GM21381 (cell line): ENCODE measurements around the gene NEURL1.
"Not testable (repeated sequence)": the region's sequence is repeated elsewhere in the genome, so short reads cannot be mapped to it uniquely, and the experiment has no call there.

Experiments used
- ATAC-seq: cut with Tn5 transposase; IDR thresholded peaks from one replicate; pipeline ENCODE4 v1.9.1; 2021; ENCODE audit warnings: mild to moderate bottlenecking, moderate library complexity; ENCODE audit not compliant: unreplicated experiment

Gene NEURL1

DNA sequence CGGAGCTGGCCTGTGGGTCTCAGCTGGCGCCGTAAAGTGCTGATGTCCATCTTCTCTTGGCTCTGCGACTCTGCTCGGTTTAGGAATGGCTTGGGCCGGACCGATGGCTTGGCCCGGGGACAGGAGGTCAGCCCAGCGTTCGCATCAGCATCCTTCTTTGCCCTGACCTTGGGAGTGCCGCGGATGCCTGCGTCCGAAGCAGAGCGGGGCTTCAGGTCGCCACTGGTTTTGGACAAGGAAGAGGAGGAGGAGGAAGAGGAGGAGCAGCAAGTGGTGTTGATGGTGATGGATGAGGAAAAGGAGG lies 109.3 kb downstream of the NEURL1 start:
- ATAC-seq, result no peak

DNA sequence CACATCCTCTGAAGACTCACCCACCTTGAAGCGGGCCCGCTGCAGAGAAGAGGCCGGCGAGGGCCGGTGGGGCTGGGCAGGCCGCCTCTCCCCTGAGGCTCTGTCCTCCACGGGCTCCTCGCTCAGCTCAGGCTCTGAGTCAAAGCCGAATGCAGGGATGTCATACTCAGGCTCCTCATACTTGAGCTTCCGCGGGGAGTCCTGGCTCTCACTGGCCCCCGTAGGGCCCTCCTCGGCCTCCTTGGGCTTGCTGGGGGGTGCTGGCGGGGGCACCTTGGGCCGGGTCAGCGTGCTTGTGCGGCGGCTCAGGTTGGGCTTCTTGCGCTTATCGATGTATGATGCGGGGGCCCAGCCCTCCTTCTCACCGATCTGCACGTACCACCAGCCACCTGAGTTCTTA lies 109.9 kb downstream of the NEURL1 start:
- no peak for ATAC-seq

DNA sequence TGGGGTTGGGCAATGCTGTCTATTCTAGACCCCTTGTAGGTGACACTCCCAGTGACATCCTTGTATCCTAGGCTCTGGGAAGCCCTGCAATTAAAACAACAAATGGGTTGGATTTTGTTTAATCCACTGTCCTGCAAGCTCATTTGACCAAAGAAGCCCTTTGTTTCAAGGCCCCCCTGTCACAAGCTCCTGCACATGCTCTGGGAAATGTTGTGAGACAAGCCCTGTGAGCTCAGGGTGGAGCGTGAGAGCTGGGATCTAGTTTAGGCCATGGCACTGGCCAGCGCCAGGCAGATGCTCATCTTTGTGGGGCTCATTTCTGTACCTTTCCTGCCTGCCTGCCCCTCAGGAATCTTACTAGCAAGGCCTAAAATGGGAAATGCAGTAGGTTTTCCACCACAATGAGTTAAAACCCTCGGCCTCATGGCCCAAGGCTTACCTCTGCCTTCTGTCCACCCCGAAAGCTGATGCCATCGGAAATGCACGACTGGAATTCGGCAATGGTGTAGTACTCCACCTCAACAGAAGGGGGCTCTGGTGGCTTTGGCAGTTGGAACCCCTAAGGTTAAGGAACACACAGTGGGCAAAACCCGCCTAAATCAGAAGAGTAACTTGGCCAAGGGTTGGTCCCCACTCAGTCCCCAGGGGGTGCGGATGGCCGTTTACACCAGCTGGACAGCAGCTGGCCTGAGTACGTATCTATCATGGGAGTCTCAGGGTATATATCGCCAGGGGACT lies 112.0 kb downstream of the NEURL1 start:
- ATAC-seq, result no peak

DNA sequence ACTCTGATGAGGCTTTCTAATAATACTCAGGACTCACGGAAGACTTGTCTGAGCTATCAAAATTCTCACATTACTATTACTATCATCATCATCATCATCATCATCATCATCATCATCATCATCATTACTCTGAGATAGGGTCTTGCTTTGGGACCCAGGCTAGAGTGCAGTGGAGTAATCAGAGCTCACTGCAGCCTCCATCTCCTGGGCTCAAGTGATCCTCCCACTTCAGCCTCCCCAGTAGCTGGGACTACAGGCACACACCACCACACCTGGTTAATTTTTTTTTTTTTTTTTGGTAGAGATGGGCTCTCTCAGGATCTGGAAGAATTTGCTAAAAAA lies 112.6 kb downstream of the NEURL1 start:
- not testable (repeated sequence) for ATAC-seq

DNA sequence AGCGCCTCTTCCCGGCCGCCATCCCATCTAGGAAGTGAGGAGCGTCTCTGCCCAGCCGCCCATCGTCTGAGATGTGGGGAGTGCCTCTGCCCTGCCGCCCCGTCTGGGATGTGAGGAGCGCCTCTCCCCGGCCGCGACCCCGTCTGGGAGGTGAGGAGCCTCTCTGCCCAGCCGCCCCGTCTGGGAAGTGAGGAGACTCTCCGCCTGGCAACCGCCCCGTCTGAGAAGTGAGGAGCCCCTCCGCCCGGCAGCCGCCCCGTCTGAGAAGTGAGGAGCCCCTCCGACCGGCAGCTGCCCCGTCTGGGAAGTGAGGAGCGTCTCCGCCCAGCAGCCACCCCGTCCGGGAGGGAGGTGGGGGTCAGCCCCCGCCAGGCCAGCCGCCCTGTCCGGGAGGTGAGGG lies 113.5 kb downstream of the NEURL1 start:
- ATAC-seq, result not testable (repeated sequence)

DNA sequence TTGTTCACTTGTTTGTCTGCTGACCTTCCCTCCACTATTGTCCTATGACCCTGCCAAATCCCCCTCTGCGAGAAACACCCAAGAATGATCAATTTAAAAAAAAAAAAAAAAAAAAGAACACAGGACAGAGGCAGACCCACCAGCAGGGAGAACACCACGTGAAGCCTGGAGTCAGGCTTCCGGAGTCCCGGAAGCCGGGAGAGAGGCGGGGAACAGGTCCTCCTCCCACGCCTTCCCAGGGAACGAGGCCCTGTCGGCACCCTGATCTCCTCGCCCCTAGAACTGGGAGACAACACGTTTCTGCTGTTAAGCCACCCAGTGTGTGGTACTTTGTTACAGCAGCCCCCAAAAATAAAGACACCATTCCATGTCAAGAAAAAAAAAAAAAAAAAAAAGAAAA lies 114.6 kb downstream of the NEURL1 start:
- ATAC-seq, result not testable (repeated sequence)

DNA sequence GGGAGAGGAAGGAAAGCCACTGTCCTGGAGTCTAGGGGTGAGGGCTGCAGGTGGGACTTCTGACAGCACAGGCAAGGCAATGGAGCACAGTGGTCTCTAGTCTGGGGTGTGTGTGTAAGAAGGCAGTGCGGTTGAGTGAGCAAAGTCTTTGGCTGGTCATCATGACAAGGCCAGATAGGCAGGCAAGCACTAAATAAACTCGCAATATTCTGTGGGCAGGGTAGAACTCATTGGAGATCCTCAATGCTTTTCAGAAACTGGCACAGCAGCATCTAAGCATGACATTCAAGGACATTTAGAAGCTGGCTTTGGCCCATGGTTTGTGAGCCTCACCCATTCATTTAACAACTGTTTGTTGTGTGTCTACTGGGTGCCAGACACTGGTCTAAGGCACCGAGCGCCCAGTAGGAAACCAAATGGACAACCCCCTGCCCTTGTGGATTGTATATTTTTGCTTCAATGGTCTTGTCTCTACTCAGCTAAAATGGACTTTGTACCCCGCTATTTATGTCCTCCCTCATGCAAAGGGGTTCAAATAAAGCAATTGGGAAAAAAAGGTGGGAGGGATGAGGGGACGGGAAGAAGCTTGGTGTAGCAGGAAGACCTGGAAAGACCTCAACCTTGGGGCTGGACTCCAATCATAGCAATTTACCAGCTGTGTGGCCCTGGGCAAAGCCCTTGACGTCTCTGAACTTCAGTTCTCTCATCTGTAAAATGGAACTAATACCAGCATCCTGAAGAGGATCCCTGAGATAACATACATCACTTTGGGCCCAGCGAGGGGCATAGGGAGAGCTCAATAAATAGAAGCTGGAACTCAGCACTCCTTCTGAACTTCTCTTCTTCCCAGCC lies 116.0 kb downstream of the NEURL1 start:
- no peak for ATAC-seq

DNA sequence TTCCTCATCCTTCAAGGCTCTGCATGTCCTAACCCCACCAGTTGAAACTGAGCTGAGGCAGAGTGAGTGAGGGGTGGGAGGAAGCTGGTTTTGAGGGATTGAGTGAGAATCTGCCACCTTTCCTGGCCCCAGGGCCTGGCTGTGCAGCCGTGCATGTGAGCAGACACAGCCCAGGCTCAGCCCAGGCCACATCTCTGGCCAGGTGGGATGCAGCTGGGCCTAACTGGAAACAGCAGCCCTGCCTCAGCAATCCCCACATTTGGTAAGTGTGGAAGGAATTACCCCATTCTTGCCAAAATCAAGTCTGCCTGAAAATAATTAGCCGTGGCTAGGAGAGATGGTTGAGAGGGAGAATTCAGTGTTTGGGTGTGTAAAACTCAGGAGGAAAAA lies 116.6 kb downstream of the NEURL1 start:
- no peak for ATAC-seq

DNA sequence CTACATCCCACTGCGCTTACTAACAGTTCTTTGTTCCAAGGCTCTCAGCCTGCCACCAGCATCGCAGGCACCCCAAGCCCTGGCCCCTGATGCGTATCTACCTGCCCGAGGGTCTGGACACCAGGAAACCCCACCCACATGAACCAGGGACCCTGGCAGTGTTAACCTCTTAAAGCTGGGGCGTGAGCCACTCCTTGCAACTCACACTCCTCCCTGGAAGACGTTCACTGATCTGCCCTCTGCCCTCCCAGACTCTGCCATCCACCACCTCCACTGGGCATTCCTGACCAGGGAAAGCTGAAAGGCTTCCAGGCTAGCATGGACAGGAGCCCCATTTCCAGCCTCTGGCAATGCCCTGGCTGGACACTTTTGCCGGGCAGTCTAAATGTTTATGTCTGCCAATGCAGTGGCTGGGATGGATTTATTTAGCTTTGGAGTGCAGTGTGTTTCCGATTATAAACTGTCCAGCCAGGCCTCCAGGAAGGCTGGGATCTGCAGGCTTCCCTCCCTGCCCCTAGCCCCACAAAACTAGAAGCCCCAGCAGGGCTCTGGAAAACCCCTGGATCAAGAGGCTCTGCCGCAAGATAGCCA lies 117.5 kb downstream of the NEURL1 start:
- no peak for ATAC-seq

DNA sequence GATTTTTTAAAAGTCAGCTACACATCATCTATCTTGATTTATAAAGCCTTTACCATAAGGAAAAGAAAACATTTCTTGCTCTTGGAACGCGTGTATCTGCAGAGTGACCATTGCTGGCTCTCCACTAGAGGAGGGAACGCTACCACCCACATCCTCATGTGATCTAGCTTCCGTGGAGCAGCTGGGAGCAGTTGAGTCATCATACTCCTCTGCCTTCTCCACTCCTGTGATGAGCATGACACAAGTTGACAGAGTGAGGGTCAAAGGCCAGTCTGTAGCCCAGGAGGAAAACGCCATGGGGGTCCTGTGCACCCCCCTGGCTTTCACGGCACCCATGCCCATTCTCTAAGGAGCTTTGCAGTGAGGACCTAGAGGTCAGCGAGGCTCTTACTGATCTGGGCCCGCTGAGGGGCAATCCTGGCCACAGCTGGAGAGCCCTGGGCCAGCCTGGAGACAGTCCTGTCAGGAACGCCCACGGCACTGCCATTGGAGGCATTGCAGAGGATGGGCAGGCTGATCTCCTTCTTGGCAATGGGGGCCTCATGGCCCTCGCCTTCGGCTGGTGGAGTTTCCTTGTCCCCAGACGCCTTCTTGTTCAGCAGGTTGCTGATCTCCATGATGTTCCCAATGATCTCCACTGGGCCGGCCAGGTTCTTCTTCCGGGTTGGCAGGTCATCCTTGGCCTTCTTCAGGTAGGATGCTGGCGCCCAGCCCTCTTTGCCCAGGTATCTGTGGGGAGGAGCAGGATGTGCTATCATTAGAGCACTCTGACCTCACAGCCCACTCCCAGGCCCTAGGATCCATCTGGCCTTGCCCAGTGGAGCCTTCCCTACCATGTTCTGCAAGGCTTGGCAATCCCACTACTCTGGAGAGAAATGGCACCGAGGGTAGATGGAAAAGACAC lies 119.2 kb downstream of the NEURL1 start:
- ATAC-seq, result no peak

DNA sequence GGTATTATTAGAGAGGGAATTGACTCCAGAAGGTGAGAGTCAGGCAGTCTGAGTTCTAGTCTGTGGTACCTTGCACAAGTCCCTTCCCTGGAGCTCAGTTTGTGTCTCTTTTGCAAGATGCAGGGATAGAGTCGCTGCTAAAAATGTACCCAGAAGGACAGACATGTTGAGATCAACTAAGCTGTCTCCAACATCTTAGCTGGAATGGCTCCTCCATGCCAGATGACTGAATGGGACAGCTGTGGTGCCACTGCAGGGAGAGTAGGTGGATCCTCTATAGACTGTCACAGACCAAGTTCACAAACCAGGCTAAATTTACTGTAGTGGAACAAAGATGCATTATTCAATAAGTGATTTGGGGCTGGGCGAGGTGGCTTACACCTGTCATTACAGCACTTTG lies 120.1 kb downstream of the NEURL1 start:
- no peak for ATAC-seq

DNA sequence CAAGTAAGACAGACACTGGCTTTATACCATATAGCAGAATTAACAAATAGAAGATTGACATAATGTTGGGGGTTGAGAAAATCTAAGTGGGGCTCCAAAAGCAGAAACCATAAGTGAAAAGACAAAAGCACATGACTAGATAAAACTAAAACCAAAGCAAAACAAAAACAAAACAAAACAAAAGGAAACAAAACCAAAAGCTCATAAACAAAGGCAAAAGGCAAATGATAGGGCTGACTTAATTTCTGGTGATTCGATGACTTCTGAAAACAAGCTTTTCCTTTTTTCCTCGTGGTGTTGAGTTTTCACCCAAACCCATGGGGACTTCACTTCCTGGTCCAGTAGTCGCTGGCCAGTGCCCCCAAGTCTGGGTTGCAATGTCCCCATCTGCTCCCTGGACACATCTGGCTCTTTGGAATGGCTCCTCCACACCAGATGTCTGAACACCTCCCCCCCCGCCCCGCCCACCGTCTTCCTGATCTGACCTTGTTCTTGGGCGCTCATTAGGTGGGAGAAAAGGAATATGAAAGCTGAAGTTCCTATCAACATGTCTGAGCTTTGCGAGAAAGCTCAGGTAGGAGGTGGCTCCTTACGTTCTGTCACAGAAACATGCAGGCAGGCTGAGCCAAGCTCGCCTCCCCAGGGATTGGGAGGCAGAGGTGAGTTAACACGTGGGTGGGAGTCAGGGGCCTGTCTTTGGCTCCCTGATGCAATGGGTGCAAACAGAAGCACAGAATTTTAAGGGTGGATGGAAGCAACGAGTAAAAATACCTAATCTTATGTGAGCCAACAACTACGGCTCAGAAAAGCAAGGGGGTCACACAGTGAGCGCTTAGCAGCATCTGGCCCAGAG lies 121.0 kb downstream of the NEURL1 start:
- no peak for ATAC-seq

DNA sequence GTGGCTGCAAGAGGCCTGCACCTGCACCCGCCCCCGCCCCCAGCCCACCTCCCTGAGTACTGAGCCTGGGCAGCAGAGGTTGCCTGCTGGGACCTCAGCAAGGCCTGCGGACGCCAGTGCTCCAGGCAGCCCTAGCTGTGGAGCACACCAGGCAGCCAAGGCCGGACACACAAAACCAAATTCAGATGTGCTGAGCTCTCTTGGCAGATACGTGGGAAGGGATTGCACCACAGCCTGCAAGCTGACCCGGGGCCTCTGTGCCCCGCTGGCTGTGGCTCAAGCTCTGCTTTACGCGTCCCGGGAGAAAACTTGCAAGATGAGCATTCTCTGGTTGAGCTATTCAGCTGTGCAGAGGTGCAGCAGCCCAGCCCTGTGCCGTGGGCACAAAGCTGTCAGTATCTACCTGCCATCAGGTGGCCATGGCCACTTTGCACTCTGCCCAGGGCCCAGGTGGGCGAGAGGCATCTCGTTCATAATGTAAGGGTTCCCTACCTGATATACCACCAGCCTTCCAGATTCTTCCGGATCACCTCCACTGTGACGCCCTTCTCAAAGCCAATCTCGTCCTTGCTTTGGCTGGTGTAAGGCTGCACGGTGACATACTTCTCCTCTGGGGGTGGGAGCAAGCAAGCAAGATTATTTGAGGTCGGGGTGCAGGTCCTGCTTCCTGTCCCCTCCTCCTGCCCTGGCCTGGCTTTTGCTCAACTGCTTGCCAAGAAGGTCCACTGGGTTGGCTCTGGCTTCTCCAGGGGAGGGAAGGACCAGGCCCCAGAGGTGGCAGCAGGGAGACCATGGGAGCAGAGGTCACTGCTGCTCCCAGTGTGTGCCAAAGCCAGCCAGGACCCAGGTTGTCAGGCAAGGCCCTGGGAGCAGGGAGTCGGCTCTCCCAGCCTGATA lies 123.4 kb downstream of the NEURL1 start:
- no peak for ATAC-seq

DNA sequence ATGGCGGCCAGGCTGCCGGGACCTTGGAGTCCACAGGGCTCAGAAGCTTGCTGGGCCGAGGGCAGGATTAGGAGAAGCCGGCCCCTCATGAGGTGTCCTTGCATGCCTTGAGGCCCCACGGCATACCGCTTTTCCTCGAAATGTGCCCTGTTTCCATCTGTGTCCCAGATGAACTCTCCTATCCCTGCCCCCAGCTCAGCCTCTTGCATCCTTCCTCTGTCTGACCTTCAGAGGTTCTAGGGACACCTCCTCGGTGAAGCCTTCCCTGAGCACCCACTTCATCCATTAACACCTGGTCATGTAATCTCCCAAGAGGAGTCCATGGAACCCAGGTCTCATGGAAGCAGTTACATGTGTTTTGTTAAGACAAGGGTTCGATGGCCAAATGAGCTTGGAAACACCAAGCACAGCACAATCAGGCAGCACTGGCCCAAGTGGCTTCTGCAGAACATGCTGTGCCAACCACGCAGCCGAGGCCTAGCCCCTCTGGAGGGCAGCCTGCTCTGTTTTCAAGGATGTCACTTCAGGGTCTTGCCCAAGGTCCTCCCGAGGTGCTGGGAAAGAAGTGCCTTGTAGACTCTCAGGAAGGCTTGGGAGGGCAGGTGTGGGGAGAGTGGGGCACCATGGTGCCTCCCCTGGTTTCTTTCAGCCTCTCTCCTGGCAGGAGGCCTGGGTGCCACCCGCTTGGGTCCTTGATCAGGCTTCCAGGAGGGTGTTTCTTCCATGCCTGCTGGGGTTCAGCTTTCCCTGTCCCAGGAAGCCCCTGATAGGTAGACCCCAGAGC lies 124.3 kb downstream of the NEURL1 start:
- no peak for ATAC-seq

DNA sequence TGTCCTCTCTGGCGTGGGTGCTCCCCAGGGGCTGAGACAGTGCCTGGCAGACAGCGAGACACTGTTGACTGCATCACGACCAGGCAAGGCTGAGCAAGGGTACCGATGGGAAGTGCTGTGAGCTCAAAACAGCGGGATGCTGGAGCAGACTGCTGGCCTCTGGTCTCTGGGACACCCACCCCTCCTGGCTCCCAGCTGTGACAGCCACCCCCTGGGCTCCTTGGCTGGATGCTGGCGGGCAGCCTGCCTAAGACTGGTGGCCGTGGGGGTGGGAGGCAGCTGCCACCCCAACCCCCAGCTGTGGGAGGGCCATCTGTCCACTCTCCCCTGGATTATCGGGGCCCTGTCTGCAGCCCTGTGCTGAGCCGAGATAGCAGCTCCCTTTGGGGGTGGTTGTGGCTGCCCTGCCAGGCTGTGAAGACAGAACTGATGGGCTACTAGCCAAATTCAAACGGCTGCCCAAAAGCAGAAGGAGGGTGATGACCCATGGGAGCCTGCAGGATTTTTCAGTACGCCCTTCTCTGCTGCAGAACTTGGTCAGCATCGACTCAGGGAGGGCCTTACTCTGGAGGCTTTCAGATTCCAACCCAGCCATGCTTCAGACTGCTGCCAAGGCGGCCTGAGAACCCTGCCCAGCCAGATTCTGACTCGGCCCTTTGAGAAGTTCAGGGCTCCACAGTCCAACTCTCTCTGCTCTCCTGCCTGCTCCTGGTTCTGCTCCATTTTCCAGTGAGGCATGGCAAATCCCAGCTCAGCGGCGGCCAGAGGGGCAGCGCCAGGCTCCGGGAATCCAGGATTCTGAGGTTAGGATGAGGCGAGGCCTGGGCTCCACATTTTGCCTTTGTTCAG lies 125.3 kb downstream of the NEURL1 start:
- no peak for ATAC-seq

DNA sequence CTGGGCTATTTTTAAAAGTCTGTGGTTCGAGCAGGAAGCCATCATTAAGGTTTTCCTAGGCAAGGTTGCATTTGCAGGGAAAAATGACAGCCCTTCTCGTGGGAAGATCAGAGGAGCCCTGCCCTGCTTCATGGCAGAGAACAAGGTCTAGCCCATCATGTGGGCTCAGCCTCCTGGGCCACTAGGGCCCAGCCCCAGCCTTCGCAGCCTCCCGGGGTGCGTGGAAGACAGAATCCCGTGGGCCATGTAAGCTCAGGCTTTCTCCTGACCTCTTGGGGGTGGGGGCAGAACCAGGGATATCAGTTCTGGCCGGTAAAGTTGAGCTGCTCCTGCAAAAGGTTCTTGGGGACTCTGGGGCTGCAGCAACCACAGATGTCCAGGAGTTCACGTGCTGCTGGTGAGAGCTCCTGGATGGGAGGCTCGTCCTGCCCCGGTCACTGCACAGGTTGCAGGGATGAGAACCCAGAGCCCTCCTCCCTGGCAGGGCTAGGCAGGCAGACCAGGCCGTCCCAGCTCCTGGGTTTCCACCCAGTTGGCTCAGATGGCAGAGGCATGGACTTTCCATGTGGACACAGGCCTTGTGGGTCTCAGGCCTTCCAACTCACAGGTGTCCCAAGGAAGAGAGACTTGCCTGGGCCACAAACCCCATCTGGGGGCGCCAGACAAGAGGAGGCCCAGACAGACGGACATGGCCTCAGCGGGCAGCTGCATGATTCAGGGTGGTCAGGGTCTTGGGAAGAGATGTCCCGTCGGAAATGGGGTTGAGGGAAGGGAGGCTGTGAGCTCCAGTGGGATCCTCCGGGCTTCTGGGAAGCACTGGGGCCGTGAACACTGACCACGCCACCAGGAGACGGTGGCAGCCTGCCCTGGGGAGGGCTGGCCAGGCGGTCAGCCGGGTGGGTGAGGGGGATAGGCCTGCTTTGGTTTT lies 126.2 kb downstream of the NEURL1 start:
- no peak for ATAC-seq

DNA sequence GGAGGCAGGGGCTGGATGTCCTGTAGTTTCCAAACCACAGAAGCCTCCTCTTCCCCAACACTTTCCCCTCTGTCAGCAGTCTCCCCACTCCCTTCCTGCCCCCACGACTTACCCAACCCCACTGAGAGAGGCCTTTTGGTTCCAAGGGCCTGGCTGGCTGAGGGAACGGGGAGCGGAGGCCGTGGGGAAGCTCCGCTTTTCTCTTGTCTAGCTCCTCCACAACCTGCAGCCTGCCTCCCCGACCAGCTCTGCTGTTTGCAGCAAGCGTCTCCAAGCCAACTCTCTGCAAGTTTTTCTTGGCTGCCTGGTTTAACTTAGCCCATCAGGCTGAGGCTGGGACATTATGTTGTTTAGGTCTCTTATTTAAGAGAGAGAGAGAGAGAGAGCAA lies 126.8 kb downstream of the NEURL1 start:
- no peak for ATAC-seq
